Erythroblast (primary cell): Measurements from ENCODE around the gene EIPR1.

Source experiments
- GATA1 ChIP-seq: IDR thresholded peaks from 2 replicates; pipeline ENCODE4 v1.6.1; 2011; ENCODE audit warnings: low read depth, mild to moderate bottlenecking, control low read depth, low read length, moderate library complexity
- POLR2A ChIP-seq: IDR thresholded peaks from 2 replicates; pipeline ENCODE4 v1.6.1; 2011; ENCODE audit warnings: mild to moderate bottlenecking, low read length

- TF ChIP-seq POLR2A = no peak
- no peak for TF ChIP-seq GATA1
Measured at GRCh38 chr2:3322311-3322970, 55.2 kb downstream of the EIPR1 start.
